Measurements from ENCODE around the gene SEMA5B.

SEMA5B gene

DNA sequence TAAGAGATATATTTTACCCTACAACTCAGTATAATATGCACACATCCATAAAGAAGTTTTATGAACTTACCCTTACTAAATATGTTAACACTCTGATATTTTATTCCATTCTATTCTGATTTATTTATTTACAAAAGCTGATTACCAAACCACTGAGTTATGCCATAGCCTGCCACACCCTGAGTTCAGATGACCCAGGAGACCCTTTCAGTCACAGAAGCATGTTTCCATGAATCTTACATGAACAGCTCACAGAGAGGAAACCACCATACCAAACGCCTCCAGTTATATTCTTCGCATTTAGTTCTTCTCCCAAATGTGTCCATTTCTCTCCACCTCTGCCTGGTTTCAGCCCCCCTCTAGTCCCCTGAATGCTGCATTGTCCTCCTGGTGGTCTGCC lies 103.5 kb downstream of the SEMA5B start:
- DNase-seq (ENCODE audit: low read depth) = no peak

DNA sequence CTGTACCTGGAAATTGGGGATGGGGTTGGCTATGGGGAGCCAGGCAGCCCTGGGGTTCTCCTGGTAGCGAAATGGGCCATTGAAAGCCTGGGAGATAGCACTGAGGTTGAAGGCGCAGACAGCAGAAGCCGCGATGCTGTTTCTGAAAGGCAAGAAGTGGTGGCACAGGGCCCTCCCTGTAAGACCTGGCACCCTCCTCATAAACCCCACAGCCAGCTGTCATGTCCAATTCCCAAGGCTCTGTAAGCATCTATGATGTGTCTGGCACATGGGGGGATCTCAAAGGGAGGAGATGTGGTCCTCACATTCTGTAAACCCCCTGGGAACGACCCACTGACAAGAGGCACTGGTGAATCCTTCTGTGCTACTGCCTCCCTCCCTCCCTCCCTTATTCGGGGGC lies 104.0 kb downstream of the SEMA5B start:
- DNase-seq (ENCODE audit: low read depth) = no peak

DNA sequence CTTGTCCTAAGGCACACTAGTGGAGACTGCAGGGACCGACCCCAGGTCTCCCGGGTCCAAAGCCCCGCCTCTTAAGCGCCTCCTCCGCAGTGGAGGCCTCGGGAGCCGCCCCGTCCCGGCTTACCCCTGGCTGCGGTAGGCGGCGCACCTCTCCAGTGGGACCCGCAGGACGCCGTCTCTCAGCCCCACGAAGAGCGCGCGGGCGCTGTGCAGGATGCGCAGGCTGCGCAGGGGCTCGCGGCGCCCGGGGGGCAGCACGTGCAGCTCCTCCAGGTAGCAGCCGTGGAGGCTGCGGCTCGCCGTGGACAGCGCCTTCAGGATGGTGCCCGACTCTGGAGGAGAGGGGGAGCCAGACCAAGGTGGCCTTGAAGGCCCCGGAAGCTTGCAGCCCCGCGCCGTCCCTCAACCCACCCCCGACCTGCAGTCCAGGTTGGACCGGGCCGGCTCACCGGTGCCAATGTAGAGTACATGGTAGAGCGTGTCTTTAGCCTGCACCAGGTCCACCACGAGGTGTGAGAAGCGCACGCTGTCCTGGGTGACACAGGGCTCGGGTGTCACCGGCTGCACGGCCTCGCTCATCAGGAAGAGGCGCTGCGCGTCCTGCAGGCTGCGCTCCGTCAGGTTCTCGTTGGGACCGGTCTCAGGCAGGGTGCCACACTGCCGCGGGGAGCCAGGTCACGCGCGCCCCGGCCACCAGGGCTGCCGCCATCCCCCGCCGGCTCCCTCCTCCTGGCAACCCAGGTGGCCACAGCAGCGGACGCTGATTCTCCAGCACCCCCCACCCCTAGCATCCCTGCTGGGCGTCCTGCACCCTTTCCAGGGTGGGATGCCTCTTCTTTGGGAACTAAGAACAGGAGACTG lies 105.5 kb downstream of the SEMA5B start:
- no peak for DNase-seq (ENCODE audit: low read depth)

DNA sequence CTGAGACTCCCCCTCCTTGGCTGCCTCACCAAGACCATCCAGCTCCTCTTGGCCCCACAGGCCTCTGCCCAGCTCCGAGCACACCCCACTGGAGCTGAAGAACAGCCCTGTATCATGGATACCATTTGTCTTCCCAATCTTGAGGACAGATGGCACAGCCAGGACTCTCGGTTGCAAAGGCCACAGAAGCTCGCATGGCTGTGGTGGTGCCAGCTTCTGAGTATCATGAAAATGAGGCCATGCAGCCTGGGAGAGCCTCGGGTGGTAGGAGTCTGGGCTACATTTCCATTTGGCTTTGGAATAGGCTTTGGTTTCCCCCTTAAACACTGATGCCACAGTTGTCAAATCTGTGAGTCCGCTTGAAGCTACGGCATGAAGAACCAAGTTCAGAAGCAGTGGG lies 106.6 kb downstream of the SEMA5B start:
- DNase-seq (ENCODE audit: low read depth) = no peak

DNA sequence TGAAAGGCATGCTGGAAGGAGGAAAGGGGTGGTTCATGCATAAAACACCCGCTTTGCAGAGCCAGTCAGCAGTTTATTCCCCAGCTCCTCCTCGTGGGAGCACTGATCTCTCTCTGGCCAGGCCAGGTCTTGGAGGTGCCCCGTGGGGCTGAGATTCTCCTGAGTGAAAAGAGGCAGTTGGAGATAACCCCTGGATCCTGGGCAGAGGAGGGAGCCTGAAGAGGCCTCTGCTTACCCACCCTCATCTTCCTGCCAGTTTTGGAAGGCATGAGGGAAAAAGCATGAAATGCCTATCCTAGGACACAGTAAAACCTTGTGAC lies 108.3 kb downstream of the SEMA5B start:
- no peak for DNase-seq (ENCODE audit: low read depth)

DNA sequence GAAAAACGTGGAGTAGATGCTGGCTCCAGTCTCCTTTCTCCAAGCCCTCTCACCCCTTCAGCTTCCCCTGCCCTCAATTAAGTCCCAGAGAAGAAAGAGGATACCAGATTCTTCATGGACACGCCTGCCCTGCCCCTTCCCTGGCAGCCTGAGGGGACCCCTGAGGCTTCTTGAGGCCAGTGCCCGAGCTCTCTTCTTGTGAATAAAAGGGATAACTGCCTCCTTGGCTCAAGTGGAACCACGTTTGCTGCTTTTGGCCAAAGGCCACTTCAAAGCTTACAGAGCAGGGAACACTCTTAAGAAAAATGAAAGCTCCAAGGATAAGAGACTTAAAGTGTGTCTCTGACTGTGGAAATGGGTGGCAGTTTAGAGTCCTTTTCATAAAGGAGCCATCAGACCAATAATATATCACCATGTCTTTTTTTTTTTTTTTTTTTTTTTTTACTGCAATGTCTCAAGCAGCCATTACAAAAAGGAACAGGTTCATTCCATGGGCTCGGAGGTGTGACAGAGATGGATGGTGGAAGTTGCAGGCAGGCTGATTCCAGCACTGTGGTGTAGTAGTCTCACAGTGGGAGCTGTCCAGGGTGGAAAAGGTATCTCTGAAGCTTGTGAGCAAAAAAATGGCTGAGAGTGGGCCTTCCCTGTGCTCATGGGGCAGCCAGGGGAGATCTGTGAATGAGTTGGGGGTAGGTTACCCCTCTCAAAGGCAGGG lies 108.8 kb downstream of the SEMA5B start:
- no peak for DNase-seq (ENCODE audit: low read depth)

DNA sequence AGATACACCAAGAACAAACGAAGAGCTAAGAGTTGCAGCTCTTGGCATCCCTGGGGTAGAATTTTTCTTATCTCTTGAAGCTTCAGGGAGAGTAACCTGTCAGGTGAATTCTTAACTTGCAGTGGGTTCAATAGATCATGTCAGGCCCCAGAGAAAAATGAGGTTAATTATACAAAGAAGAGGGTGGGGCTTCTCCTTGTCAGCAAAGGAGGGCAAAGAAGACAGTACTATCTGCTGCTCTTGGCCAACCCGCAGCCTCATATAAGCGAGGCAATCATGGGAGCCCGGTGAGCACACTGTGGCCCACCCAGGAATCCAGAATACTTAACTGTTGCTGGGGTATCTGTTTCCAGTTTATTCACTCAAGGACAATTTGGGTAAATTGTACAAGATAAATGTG lies 110.2 kb downstream of the SEMA5B start:
- DNase-seq (ENCODE audit: low read depth) = no peak

DNA sequence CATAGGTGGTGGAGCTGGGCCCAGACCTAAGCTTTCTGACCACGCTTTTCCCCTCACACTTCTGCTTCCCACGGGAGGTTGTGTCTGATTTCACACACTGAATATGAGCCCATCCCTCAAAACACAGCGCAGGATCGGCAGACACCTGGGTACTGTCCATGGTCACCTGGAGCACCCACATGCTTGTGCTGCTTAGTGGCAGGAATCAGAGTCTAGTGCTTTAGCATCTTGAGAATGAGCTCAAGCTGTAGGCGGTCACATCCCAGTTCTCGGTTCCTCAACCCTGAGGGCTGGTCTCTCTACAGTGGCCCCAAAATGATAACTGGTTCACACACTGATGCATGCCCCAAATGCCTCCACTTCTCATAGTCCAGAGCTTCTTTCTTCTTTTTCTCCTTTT lies 111.0 kb downstream of the SEMA5B start:
- DNase-seq (ENCODE audit: low read depth) = no peak

DNA sequence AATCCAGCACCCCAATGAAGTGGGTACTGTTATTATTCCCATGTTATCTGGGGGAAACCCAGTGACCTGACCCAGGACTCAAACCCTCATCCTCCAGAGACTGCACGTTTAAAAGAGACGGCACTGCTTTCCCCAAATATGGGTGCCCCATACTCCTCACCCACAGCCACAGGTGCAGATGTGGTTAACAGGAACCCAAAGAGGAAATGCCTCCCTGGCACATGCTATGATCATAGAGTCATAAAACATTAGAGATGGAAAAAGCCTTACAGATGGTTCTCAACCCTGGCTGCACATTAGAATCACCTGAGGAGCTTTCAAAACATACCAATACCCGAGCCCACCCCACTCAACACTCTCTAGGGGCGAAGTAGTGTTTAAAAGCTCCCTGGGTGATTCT lies 111.5 kb downstream of the SEMA5B start:
- DNase-seq (ENCODE audit: low read depth) = no peak

DNA sequence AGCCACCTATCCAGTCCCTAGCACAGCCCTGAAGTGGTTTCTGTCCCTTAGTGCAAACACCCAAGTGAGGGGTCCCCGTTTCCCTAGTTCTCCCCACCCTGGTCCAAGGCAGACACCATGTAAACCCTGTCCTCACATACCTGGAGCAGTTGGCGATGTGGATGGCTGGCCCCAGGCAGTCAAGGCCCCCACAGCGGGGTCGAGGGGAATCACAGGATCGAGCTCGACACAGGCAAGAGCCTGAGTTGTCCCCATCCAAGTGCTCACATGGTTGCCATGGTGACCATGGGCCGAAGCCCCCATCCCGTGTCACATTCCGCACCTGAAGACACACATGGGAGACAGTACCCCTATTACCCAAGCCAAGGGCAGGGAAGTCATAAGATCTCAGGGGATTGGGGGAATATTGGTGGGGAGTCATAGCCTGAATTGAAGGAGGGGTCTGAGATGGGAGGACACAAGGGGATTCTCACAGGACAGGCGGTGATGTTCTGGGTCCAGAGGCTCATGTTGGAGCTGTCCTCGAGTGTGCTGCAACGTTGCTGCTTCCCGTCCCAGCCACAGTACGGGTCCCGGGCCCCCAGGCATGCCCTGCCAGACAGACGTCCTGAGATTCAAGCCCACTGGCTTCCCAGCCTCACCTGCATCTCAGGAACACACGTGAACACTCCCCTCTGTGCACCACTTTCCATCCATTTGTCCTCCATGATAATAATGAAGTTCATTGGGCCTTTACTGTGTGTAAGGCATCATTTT lies 112.1 kb downstream of the SEMA5B start:
- no peak for DNase-seq (ENCODE audit: low read depth)

DNA sequence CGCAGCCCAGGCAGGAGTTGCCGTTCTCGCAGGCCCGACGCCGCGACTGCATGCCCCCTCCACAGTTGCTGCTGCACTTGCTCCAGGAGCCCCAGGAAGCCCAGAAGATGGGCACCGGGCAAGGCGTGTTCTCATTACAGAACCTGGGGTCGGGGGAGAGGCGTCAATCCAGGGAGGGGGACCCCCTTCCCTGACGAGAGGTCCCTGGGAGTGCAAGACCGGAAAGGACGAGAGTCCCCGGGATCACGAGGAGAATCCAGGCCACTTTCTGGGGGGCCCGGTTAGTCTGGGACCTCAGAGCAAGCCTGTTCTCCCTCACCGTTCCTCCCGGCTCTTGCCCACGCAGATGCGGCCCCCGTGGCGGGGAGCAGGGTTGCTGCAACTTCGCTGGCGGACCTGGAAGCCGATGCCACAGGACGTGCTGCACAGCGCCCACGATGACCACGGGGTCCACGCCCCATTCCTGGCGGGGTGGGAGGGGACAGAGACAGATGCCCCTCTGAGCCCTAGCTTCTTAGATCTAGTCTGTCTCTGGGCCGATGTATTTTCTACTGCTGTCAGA lies 113.9 kb downstream of the SEMA5B start:
- DNase-seq (ENCODE audit: low read depth) = no peak

DNA sequence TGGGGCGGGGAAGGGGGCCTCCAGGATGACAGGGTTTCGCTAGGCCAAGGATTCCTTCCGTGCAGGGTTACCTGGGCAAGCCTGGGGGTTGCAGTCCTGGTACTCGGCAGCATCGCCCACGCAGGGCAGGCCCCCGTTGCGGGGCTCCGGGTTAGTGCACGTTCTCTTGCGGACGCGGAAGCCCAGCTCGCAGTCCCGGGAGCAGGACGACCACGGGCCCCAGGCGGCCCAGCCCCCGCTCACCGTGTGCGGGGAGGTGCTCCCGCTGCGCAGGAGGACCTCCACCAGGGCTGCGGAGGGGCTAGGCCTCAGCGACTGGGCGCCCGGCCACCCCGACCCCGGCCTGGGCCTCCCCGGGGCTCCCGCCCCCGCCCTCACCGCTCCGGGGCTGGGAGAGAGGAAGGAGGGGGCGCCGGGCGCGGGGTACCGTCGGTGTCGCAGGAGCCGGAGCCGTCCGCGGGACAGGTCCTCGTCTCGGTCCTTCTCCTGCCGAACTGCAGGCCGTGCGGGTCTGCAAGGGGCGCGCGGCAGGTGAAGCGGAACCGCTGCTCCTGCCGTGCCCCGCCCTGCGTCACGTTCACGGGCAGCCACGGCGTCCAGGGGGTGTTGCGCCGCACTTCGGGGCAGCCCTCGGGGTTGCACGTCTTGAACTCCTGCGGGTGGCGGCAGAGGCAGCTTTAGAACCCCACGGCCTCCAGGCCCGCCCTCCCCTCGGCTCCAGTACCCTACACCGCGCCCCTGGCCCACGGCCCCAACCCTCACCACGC lies 114.6 kb downstream of the SEMA5B start:
- DNase-seq (ENCODE audit: low read depth) = no peak

DNA sequence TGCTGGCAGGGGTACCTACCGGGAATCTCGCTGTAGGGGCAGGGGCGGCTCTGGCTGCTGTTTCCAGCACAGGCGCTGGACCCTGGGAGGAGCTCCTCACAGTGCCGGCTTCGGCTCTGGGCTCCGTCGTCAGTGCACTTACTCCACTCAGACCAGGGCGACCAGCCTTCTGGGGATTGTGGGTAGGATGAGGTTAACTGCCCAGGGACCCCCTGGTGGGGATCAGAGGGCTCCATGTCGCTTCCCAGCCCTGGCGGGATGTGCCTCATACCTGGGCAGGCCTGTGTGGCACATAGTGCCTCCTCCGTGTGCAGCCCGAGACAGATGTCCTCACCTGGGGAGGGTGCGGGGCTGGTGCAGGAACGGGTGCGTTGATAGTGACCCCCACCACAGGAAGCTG lies 115.7 kb downstream of the SEMA5B start:
- DNase-seq (ENCODE audit: low read depth) = no peak

DNA sequence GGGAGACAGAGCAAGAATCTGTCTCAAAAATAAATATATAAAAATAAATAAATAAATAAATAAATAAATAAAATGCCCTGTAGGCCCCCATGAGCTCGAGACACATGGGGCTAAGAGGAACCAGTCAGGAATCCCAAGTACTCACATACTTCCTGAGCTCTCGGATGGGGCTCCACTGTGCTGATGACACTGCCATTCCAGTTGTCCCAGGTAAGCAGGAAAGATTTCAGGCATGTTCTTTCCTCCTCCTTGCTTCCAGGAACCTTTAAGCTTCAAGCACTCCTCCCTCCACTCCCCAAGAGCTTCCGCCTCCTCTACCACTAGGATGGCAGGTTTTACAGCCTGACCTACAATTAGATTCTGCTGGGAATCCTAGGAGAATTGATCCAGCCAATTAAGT lies 119.3 kb downstream of the SEMA5B start:
- no peak for DNase-seq (ENCODE audit: low read depth)

DNA sequence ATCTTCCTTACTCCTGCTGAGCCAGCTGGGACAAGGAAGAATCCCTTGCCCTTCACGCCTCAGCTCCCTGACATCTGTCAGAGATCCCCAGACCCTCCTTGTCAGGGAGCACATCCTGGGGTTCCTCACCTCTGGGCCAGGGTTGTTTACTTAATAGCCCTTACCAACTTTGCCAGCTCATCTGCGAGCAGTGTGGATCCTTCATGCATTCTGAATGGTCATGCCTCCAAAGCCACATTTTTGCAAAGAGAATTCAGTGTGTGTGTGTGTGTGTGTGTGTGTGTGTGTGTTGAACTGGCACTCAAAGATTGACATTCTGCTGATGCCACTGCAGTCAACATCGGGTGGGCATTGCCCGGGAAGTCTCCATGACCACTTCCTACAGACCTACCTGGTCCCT lies 120.1 kb downstream of the SEMA5B start:
- DNase-seq (ENCODE audit: low read depth) = no peak

DNA sequence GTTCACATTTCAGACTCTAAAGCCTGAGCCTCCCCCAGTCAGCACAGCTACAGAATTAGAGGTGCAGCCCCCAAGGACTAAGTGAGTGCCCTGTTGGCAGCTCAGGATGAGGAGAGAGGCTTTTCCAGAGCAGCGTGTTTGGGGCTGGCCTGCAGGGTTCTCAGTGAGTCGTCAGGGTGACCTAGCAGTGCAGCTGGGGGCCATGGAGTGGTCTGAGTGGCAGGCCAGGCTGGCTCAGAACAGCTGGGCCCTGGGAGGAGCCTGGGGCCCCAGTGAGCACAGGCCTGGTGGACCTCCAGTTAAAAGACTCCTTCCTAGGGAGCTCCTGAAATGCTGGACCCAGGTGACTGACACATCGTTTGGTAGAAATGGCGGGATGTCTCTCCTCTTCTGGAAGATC lies 124.4 kb downstream of the SEMA5B start:
- no peak for DNase-seq (ENCODE audit: low read depth)

DNA sequence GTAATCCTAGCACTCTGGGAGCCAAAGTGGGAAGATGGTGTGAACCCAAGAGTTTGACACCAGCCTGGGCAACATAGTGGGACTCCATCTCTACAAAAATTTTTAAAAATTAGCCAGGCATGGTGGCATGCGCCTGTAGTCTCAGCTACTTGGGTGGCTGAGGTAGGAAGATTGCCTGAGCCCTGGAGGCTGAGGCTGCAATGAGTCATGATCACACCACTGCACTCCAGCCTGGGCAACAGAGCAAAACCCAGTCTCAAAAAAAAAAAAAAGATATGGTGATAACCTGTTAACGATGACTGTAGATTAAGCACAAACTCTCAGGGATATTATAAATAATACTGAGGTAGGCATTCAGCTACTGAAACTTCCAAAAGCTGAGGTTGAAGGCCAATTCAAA lies 125.2 kb downstream of the SEMA5B start:
- no peak for DNase-seq (ENCODE audit: low read depth)

DNA sequence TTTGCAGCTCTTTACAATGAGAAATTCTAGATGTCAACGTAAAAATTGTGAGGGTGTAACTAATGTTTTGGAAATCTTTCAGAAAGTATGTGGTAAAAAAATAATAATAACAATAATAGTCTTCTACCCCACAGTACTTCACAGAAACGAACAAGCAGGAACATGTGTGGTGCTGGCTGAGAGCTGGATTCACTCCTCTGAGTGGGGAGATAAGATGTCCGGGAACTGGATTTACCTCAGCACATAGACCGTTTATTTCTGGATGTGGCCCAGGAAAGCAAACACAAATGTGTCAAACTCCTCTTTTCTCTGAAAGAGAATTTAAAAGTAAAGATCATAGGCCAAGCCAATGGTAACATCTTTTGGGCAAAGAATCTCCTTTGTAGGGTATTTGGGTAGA lies 129.3 kb downstream of the SEMA5B start:
- DNase-seq (ENCODE audit: low read depth) = no peak

DNA sequence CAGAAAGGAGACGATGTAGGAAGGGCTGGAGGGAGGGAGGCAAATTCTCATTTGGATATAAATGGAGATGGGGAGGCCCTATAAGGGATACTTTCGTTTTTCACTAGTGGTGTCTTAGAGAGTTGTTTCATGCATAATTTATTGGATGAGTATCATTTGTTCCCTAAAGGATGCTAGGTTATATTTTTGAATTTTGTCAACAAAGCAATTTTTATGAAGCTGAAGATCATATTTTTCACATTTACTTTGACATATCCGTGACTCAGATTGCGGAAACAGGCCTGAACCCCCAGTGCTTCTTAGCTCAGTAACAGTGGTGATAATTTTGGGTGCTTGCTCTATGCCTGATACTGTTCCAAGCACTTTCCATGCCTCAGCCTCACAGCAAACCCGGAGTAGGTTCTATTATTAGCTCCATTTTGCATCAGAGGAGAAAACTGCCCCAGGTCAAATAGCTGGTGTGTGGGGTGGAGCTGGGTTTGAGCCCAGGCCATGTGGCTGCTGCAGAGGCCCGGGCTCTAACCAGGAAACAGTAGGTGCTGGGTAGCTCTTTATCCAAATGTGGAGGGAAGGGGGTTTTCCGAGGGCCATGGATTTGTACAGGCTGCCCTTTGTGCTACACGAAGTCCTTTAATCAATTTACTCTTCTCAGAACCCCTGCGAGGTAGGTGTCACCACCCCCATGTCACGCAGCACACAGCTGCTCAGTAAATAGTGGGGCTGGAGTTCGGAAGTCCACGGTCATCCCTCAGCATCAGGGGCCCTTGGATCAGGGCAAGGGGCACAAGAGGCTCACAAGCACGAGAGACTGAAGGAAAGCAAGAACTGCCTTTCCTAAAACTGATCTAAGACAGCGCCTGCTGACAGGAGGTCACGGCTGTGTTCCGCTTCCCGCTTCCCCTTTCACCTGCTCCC lies 133.6 kb downstream of the SEMA5B start:
- no peak for DNase-seq (ENCODE audit: low read depth)

DNA sequence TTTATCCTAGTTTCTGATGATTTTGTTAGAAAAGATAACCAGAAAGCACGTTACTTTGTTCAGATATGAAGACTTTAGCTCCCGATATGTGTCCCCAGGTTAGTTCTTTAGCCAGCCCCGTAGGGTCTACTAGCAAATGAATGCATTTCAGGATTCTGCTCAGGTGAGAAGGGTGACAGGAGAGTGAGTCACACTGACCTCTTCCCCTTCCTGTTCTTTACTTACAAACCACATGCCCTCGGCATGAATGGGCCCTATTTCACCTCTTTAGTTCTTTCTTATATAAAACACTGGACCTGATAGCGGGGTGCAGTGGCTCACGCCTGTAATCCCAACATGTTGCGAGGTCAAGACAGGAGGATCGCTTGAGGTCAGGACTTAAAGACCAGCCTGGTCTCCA lies 134.3 kb downstream of the SEMA5B start:
- no peak for DNase-seq (ENCODE audit: low read depth)
